HG03565 (cell line): Measurements from ENCODE around the gene SLC10A7.

ENCODE experiments used
- ATAC-seq: cut with Tn5 transposase; IDR thresholded peaks from one replicate; pipeline ENCODE4 v1.9.1; 2021; ENCODE audit warnings: mild to moderate bottlenecking, moderate library complexity; ENCODE audit not compliant: unreplicated experiment

Gene SLC10A7

GRCh38 chr4:146495269-146495668 is 26.5 kb downstream of the SLC10A7 start:
- no peak for ATAC-seq

DNA sequence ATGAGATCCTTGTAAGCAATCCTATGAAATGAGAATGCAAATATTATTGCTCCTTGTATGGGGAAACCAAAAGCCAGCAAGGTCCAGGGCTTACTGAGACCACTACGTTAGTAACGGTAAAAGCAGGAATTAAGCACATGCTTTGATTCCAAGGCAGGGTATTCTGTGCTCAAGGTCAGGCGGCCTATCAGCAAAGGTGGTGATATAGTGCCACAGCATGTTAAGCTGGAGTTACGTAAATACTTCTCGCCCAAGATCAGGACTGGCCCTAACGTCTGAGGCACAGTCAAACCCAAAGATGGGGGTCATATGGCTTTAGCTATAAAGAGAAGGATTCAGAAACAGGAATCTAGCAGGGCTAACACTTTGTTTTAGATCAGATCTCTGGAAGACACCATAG is 27.6 kb downstream of the SLC10A7 start:
- no peak for ATAC-seq

- ATAC-seq, result no peak
Observed at GRCh38 chr4:146490106-146490505, 31.6 kb downstream of the SLC10A7 start.

DNA sequence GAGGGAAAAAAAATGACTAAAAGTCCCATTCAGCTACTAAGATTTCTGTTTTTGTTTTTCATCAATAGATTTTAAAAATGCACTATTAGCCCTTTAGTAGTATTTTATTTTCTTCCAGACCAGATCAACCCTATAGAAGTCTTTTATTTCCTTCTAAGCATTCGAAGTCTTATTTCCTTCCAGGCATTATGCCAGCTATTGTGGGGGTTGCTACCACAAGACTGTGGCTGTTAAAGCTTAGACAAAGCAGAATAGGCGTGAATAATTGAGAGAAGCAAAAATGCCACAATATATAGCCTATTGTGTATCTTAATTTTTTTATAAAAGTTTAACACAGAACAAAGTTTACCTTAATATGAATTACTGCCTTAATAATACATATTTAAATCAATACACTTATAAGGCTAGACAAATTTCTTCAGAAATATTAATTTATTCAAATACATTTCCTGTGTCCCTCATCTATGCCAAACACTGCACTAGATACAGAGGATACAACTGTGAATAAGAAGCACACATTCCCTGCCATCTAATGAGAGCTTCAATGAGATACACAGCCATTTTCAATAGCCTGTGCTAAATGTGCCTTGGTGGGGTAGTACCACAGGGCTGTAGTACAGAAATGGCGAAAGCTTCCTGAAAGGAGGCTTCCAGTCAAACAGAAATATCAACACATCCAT is 33.1 kb downstream of the SLC10A7 start:
- ATAC-seq, result no peak

DNA sequence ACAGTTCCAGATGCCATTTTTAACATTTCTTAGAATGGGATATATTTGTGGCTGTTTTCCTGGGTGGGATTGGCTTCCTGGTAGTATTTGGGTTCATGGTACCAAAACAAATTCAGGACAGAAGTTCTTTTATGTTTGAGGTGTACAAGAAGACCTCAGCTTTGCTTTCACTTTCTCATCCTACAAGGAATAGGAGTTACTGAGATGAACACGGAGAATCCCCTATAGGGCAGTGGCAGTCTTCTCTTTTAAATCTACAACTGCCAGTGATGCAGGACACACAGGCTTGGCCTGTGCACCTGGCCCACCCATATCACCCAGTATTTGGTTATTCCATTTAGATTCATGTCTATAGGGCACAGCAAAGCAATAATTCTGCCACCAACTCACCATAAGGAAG is 35.2 kb downstream of the SLC10A7 start:
- ATAC-seq, result peak; percentile 79

DNA sequence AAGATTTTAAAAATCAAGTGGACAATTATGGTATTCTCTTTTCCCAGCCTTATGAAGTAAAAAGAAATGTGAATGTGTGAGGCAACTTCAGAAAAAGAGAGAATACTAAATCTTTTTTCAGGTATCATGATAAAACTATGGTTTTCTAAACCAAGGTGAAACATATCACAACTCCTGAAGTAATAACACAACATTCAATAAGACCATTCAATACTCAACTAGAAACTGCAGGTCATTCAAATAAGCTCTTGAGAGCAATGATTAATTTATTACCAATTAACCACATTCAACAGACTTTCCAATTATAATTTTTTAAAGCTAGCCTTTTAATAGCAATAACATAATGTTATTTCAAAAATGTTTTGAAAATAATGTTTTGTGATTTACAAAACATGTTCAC is 35.8 kb downstream of the SLC10A7 start:
- ATAC-seq, result no peak

GRCh38 chr4:146482788-146483187 is 39.0 kb downstream of the SLC10A7 start:
- ATAC-seq, result no peak

DNA sequence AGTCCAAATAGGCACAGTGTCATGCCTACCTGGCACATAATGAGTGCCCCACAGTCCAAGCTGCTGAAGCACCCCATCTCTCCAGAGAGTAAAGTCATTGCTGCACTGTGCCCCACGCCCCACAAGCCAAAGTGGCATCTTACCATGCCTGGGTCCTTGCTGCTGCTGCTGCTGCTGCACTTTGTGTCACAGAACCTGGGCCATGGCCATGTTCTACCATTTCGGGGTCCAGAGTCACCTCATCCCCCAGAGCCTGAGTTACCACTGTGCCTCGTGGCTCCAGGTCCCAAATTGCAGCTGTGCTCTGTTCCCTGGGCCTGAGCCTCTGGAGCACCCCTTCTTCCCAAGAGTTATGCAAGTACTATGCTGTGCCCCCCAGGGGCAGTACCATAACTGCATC is 40.5 kb downstream of the SLC10A7 start:
- ATAC-seq, result no peak

DNA sequence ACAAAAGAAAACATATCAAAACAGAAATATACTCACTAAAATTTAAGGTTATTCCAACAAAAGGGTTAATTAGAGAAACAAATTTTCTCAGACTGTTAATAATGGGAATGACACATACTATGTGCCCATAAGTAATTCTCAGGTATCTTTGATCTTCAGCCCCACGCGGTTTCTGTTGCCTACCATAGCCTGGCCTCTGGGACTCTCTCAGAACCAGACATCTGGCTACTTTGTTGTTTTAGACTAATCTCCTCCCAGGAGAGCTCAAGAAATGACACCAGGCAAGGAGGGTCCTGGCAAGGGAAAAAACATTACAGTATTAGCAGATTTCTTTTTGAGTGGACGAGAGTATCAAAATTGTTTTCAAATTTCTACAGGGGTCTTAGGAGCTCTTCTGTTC is 43.7 kb downstream of the SLC10A7 start:
- peak; percentile 56 for ATAC-seq

GRCh38 chr4:146477054-146477453 is 44.7 kb downstream of the SLC10A7 start:
- no peak for ATAC-seq

- no peak for ATAC-seq
Observed at GRCh38 chr4:146472404-146472803, 49.3 kb downstream of the SLC10A7 start.

- ATAC-seq, result no peak
Observed at GRCh38 chr4:146470604-146471003, 51.1 kb downstream of the SLC10A7 start.

DNA sequence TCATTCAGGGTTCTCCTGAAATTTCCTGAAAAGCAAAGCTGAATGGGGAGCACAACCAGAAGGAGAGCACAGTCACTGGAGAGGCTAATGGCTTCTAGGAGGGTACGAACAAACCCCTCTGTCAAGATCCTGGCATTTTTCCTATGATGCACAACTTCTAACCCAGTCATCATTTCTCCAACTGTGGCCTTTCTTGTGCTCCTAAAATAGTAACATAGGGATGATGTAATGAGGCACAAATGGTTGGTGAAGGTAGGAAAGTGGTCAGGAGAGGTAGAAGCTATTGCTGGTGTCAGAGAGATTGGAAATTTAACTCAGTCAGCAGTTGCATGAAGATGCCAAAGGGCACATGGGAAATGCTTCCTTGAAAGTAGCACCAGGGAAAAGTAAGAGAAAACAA is 52.7 kb downstream of the SLC10A7 start:
- no peak for ATAC-seq

DNA sequence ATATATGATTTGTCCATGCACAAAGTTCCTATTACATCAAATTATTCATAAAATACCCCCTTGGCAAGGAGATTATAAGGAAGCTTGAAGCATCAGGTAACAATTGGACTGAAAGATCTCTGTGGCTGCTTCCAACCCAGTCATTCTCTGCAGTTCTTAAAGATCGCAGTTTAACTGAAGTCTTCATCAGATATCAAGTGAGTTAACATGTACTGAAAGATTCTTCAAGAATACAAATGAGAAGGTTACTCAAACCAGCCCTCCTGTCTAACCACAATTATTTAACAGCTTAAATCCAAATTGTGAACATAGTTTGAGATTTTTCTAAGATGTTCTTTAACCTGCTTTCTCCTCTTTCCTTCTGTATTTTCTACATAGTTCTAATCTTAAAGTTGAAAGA is 56.1 kb downstream of the SLC10A7 start:
- no peak for ATAC-seq

GRCh38 chr4:146462251-146462650 is 59.5 kb downstream of the SLC10A7 start:
- no peak for ATAC-seq

GRCh38 chr4:146458594-146458993 is 63.1 kb downstream of the SLC10A7 start:
- peak; percentile 89 for ATAC-seq

DNA sequence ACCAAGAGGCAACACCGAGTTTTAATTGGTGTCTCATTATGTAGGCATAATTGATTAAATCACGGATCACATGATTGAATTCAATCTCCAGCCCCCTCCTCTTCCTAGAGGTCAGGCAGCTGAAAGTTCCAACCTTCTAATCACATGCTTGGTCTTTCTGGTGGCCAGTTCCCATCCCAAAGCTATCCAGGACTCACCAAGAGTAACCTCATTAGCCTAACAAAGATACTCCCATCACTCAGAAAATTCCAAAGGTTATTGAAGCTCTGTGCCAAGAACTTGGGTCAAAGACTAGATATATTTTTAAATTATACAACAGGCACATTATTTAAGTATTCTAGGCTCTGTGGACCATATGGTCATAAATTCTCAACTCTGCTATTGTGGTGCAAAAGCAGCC is 65.1 kb downstream of the SLC10A7 start:
- ATAC-seq, result no peak

GRCh38 chr4:146453181-146453807 is 68.4 kb downstream of the SLC10A7 start:
- no peak for ATAC-seq

DNA sequence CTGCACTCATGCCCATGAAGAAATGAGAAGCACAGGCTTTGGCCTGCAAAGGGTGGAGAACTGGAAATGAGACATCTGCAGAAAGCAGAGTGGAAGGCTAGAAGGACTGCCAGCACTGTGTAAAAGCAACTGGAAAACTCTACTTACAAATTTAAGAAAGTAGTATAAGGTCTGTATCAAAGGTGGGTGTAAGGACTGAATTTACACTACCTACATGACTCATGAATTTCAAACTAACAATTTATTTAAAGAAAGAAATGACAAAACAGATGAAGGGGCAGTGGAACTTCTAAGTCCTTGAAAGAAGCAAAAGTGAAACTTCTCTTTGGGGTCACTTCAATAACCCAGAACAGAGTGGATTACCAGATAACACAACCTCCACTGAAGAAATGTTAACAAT is 71.2 kb downstream of the SLC10A7 start:
- ATAC-seq, result peak; percentile 73

- no peak for ATAC-seq
Observed at GRCh38 chr4:146446555-146446954, 75.2 kb downstream of the SLC10A7 start.

DNA sequence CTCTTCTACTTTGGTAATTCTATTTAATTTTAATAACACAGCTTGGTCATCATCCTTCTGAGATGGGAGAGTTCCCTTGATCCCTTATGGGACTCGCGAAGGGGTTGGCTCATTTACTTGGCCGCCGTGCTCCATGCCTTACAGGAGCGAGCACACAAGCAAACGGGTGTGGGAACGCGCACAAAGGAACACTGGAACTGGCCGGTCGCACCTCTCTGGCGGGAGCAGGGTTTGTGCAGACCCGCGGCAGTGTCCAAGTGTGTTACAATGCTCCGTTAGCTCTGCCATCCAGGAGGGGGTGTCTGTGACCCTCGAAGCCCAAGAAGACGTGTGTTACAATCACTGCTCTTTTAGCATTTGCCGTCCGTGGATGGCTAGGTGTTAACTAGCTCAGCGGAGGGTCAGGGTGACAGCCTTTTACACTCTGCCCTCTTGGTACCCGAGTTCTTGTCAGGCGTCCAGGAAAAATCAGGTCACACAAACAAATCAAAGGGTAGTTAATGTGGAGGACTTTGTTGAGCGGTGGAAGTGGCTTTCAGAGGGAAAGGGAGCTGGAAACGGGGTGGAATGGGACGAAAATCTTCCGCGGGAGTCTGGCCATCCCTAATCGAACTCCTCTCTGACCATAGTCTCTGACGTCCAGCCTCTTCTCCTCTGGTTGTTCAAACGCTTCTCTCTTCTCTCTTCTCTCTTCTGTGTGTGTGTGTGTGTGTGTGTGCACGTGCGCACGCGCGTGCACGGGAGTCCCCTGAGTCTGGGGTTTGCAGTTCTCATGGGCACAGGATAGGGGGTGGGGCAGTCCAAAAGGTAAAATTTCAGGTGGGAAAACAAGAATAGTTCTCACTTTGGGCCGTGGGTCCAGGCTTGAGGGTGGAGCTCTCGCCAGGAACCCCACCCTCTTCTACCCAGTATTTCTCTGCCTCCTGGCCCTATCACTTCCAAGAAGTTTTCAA is 76.3 kb downstream of the SLC10A7 start:
- no peak for ATAC-seq

- ATAC-seq, result no peak
Observed at GRCh38 chr4:146443525-146443924, 78.2 kb downstream of the SLC10A7 start.
